HEK293 (cell line): ENCODE data around the gene SECISBP2L.

ENCODE experiments used
- CTCF ChIA-PET: fragments of 350-600 bp; formaldehyde crosslinking; extraction: SDS; loops from one replicate; lab custom pipeline; 2021; ENCODE audit warnings: antibody characterized with exemption; lab: Yijun Ruan, JAX
- POLR2A ChIA-PET: fragments of 300-600 bp; formaldehyde crosslinking; extraction: SDS; loops from one replicate; lab custom pipeline; 2020; ENCODE audit warnings: antibody characterized with exemption, inconsistent platforms; lab: Yijun Ruan, JAX
- H3K27ac ChIP-seq: fragments of 200-500 bp; sonication (Bioruptor generic); 2 replicates; pipeline ENCODE4 v1.5.1; 2014; ENCODE audit warnings: low read depth, low read length, control low read depth, inconsistent platforms; ENCODE audit errors: extremely low read depth
- H3K36me3 ChIP-seq, 2 experiments: fragments of 200-500 bp in 1 of 2; sonication (Bioruptor generic) in 1 of 2; 1 replicate in 1 of 2; 2 replicates in 1 of 2; pipeline ENCODE4 v1.5.1; 2014 to 2017; ENCODE audit warnings: inconsistent platforms in 2 of 2, low read length in 2 of 2; ENCODE audit not compliant: control insufficient read depth in 2 of 2, insufficient read depth in 1 of 2
- H3K4me1 ChIP-seq: fragments of 200-500 bp; sonication (Bioruptor generic); 2 replicates; pipeline ENCODE4 v1.5.1; 2014; ENCODE audit warnings: mild to moderate bottlenecking, low read length, inconsistent platforms; ENCODE audit not compliant: control insufficient read depth, insufficient read depth
- H3K4me3 ChIP-seq: 2 replicates; pipeline ENCODE4 v1.5.1; 2011; ENCODE audit warnings: low read depth, mild to moderate bottlenecking, control low read depth, low read length, moderate library complexity
- H3K9me3 ChIP-seq: fragments of 200-500 bp; sonication (Bioruptor generic); 2 replicates; pipeline ENCODE4 v1.5.1; 2014; ENCODE audit warnings: low read depth, low read length, inconsistent platforms; ENCODE audit not compliant: control insufficient read depth, insufficient read depth
- AEBP2 ChIP-seq: fragments of 450-650 bp; formaldehyde crosslinking; IDR thresholded peaks from 2 replicates; pipeline ENCODE4 v1.5.1; 2016; ENCODE audit warnings: missing biosample characterization, missing genetic modification characterization, borderline replicate concordance
- BCL11B ChIP-seq: fragments of 450-650 bp; formaldehyde crosslinking; IDR thresholded peaks from 2 replicates; pipeline ENCODE4 v1.5.1; 2016; ENCODE audit warnings: low read depth, missing biosample characterization, missing genetic modification characterization
- GLIS1 ChIP-seq: fragments of 450-650 bp; formaldehyde crosslinking; IDR thresholded peaks from 2 replicates; pipeline ENCODE4 v1.5.1; 2016; ENCODE audit warnings: missing biosample characterization, missing genetic modification characterization
- IKZF3 ChIP-seq: fragments of 450-650 bp; IDR thresholded peaks from 2 replicates; pipeline ENCODE4 v1.5.0; 2018; ENCODE audit warnings: missing biosample characterization, mild to moderate bottlenecking, missing genetic modification characterization, moderate library complexity
- SP3 ChIP-seq: fragments of 450-650 bp; formaldehyde crosslinking; IDR thresholded peaks from 2 replicates; pipeline ENCODE4 v1.5.1; 2016; ENCODE audit warnings: missing biosample characterization, missing genetic modification characterization
- ZBTB48 ChIP-seq: fragments of 450-650 bp; formaldehyde crosslinking; IDR thresholded peaks from 2 replicates; pipeline ENCODE4 v1.5.1; 2016; ENCODE audit warnings: missing biosample characterization, missing genetic modification characterization
- ZNF10 ChIP-seq: fragments of 450-650 bp; formaldehyde crosslinking; IDR thresholded peaks from 2 replicates; pipeline ENCODE4 v1.5.1; 2017; ENCODE audit warnings: missing biosample characterization, missing genetic modification characterization
- ZNF138 ChIP-seq: fragments of 450-650 bp; formaldehyde crosslinking; IDR thresholded peaks from 2 replicates; pipeline ENCODE4 v1.5.1; 2016; ENCODE audit warnings: missing biosample characterization, missing genetic modification characterization, borderline replicate concordance
- ZNF37A ChIP-seq: fragments of 450-650 bp; IDR thresholded peaks from 2 replicates; pipeline ENCODE4 v1.5.1; 2018; ENCODE audit warnings: missing biosample characterization, missing genetic modification characterization
- ZNF391 ChIP-seq: fragments of 450-650 bp; formaldehyde crosslinking; IDR thresholded peaks from 2 replicates; pipeline ENCODE4 v1.5.1; 2016; ENCODE audit warnings: low read depth, missing biosample characterization, missing genetic modification characterization, borderline replicate concordance
- ZNF529 ChIP-seq: fragments of 450-650 bp; formaldehyde crosslinking; IDR thresholded peaks from 2 replicates; pipeline ENCODE4 v1.5.1; 2017; ENCODE audit warnings: missing genetic modification characterization, missing biosample characterization; ENCODE audit not compliant: insufficient replicate concordance
- ZNF560 ChIP-seq: fragments of 450-650 bp; formaldehyde crosslinking; IDR thresholded peaks from 2 replicates; pipeline ENCODE4 v1.5.1; 2017; ENCODE audit warnings: missing biosample characterization, missing genetic modification characterization, borderline replicate concordance
- ZNF624 ChIP-seq: fragments of 450-650 bp; formaldehyde crosslinking; IDR thresholded peaks from 2 replicates; pipeline ENCODE4 v1.5.1; 2017; ENCODE audit warnings: missing biosample characterization, missing genetic modification characterization
- ZNF777 ChIP-seq: fragments of 450-650 bp; formaldehyde crosslinking; IDR thresholded peaks from 2 replicates; pipeline ENCODE4 v1.5.1; 2017; ENCODE audit warnings: missing biosample characterization, missing genetic modification characterization, borderline replicate concordance
- ZNF785 ChIP-seq: fragments of 450-650 bp; formaldehyde crosslinking; IDR thresholded peaks from 2 replicates; pipeline ENCODE4 v1.5.1; 2016; ENCODE audit warnings: missing biosample characterization, missing genetic modification characterization
- ZXDB ChIP-seq: fragments of 450-650 bp; formaldehyde crosslinking; IDR thresholded peaks from 2 replicates; pipeline ENCODE4 v1.5.1; 2016; ENCODE audit warnings: missing biosample characterization, missing genetic modification characterization

Gene SECISBP2L

GRCh38 chr15:49093252-49094105, 47.2 kb upstream of the SECISBP2L start:
- Histone ChIP-seq H3K27ac (no peak overlapping the region), H3K4me3 (no peak overlapping the region), H3K9me3 (no peaks in the 10 kb centered on the region), H3K4me1 (no peaks in the 10 kb centered on the region), H3K36me3 (no peaks in the 10 kb centered on the region)
- TF ChIP-seq ZNF391 (tag by site-specific recombination) (no peak), ZXDB (tag by site-specific recombination) (no peak), ZNF785 (no peak), ZNF777 (tag by site-specific recombination) (no peak), ZNF138 (tag by site-specific recombination) (no peak), IKZF3 (tag by site-specific recombination) (no peak), AEBP2 (tag by site-specific recombination) (no peak), SP3 (tag by site-specific recombination) (no peak)
- ChIA-PET POLR2A (no interaction called here), CTCF (interaction anchor here (0.5 kb wide), 1 partner anchor 957 kb away, joined by 3 read pairs; no protein-coding TSS in a partner anchor)

GRCh38 chr15:49088996-49089395, 42.8 kb upstream of the SECISBP2L start:
- Histone ChIP-seq H3K36me3 (no peaks in the 10 kb centered on the region), H3K9me3 (no peaks in the 10 kb centered on the region), H3K4me3 (no peak overlapping the region), H3K27ac (no peak overlapping the region), H3K4me1 (0 out of 2 replicates have a peak, but pooled peaks cover 3% of the 10 kb centered on the region)
- POLR2A ChIA-PET = no interaction called here
- TF ChIP-seq ZNF624 (tag by site-specific recombination) (no peak), BCL11B (tag by site-specific recombination) (no peak), ZNF37A (tag by site-specific recombination) (no peak), ZNF10 (tag by site-specific recombination) (no peak), ZNF529 (tag by site-specific recombination) (no peak), ZNF560 (tag by site-specific recombination) (no peak), ZBTB48 (tag by site-specific recombination) (no peak)
- CTCF ChIA-PET = interaction anchor here (0.6 kb wide), 1 partner anchor 182 kb away, joined by 3 read pairs; no protein-coding TSS in a partner anchor

GRCh38 chr15:49085696-49086459, 39.6 kb upstream of the SECISBP2L start:
- Histone ChIP-seq H3K36me3 (no peaks in the 10 kb centered on the region), H3K9me3 (no peaks in the 10 kb centered on the region), H3K27ac (no peak overlapping the region), H3K4me3 (no peak overlapping the region), H3K4me1 (0 out of 2 replicates have a peak, but pooled peaks cover 3% of the 10 kb centered on the region)
- 0 out of 2 replicates have a peak, but pooled peaks have one; percentile 32 for TF ChIP-seq GLIS1
- TF ChIP-seq ZNF777 (tag by site-specific recombination) = no peak
- ChIA-PET CTCF (interaction anchor here (0.6 kb wide), 2 partner anchors 47 to 57 kb away, joined by 3 read pairs; no protein-coding TSS in a partner anchor), POLR2A (no interaction called here)
